ENCODE measurements around the gene CCM2.

GRCh38 chr7:44971188-44971901, 28.7 kb upstream of the CCM2 start:
- TF ChIP-seq REST (IDR thresholded peaks at IDR 0.05; ENCODE audit: insufficient read depth in 1 of 2, low read depth in 2 of 2, low read length in 2 of 2) = no peak
- TF ChIP-seq POLR2AphosphoS5 (IDR thresholded peaks at IDR 0.05; ENCODE audit: low read depth, low read length) = no peak
- no peak for TF ChIP-seq TAF1 (IDR thresholded peaks at IDR 0.05; ENCODE audit: borderline replicate concordance, insufficient read depth, low read length)
- TF ChIP-seq SIN3A (IDR thresholded peaks at IDR 0.05; ENCODE audit: borderline replicate concordance, insufficient read depth, low read length) = no peak

Measured in PFSK-1 (cell line).